H9 (cell line): ENCODE data around the gene MCU. TPM values are rescaled to one million over a fixed set of nuclear protein-coding genes. Genes with fewer than 3 reads are reported as not detected.

ENCODE experiments used
- DNase-seq: peaks from one replicate; pipeline ENCODE4 v3.0.0-alpha.2; 2017
- H2AFZ ChIP-seq: one replicate; pipeline ENCODE4 v1.6.1; 2013; ENCODE audit warnings: mild to moderate bottlenecking, low read length, control low read depth, moderate library complexity
- H2AK5ac ChIP-seq: 2 replicates; pipeline ENCODE4 v1.6.1; 2013; ENCODE audit warnings: low read length, control low read depth, mixed read lengths; ENCODE audit not compliant: insufficient read length
- H2BK120ac ChIP-seq: one replicate; pipeline ENCODE4 v1.6.1; 2013; ENCODE audit warnings: low read depth, mild to moderate bottlenecking, low read length, control low read depth, inconsistent platforms; ENCODE audit not compliant: poor library complexity, severe bottlenecking
- H2BK12ac ChIP-seq: 2 replicates; pipeline ENCODE4 v1.6.1; 2013; ENCODE audit warnings: low read length, control low read depth, mixed read lengths, low read depth; ENCODE audit not compliant: insufficient read length
- H2BK15ac ChIP-seq: 2 replicates; pipeline ENCODE4 v1.6.1; 2013; ENCODE audit warnings: low read depth, low read length, control low read depth
- H2BK20ac ChIP-seq: one replicate; pipeline ENCODE4 v1.6.1; 2013; ENCODE audit warnings: low read depth, mild to moderate bottlenecking, low read length, control low read depth, inconsistent platforms; ENCODE audit not compliant: poor library complexity, severe bottlenecking
- H2BK5ac ChIP-seq: 2 replicates; pipeline ENCODE4 v1.6.1; 2013; ENCODE audit warnings: low read length, control low read depth, mixed read lengths; ENCODE audit not compliant: insufficient read length
- H3K14ac ChIP-seq: 2 replicates; pipeline ENCODE4 v1.6.1; 2013; ENCODE audit warnings: low read length, control low read depth; ENCODE audit not compliant: insufficient read depth
- H3K18ac ChIP-seq: 2 replicates; pipeline ENCODE4 v1.6.1; 2013; ENCODE audit warnings: low read depth, mild to moderate bottlenecking, mixed read lengths, low read length, control low read depth; ENCODE audit not compliant: insufficient read length
- H3K23ac ChIP-seq: 2 replicates; pipeline ENCODE4 v1.6.1; 2013; ENCODE audit warnings: low read length, control low read depth, mixed read lengths, low read depth; ENCODE audit not compliant: insufficient read length
- H3K23me2 ChIP-seq: 2 replicates; pipeline ENCODE4 v1.6.1; 2013; ENCODE audit warnings: low read depth, mild to moderate bottlenecking, mixed read lengths, low read length, control low read depth; ENCODE audit not compliant: insufficient read length, poor library complexity, severe bottlenecking
- H3K27ac ChIP-seq: 2 replicates; pipeline ENCODE4 v1.5.1; 2013; ENCODE audit warnings: low read length, control low read depth, mixed read lengths, low read depth; ENCODE audit not compliant: insufficient read length
- H3K27me3 ChIP-seq: 2 replicates; pipeline ENCODE4 v1.6.1; 2013; ENCODE audit warnings: low read length, control low read depth, inconsistent platforms; ENCODE audit not compliant: insufficient read depth
- H3K4ac ChIP-seq: 2 replicates; pipeline ENCODE4 v1.6.1; 2013; ENCODE audit warnings: low read depth, mild to moderate bottlenecking, control low read depth, inconsistent platforms, low read length, moderate library complexity
- H3K4me1 ChIP-seq: 2 replicates; pipeline ENCODE4 v1.6.1; 2013; ENCODE audit warnings: low read length, control low read depth, inconsistent platforms; ENCODE audit not compliant: insufficient read depth
- H3K4me2 ChIP-seq: 2 replicates; pipeline ENCODE4 v1.6.1; 2013; ENCODE audit warnings: low read length, control low read depth, mixed read lengths; ENCODE audit not compliant: insufficient read length, insufficient read depth
- H3K56ac ChIP-seq: 2 replicates; pipeline ENCODE4 v1.6.1; 2013; ENCODE audit warnings: low read depth, mild to moderate bottlenecking, mixed read lengths, low read length, control low read depth; ENCODE audit not compliant: insufficient read length
- H3K79me1 ChIP-seq: 2 replicates; pipeline ENCODE4 v1.6.1; 2013; ENCODE audit warnings: low read depth, mild to moderate bottlenecking, moderate library complexity, low read length, control low read depth, inconsistent platforms; ENCODE audit not compliant: insufficient read depth, poor library complexity, severe bottlenecking
- H3K79me2 ChIP-seq: 2 replicates; pipeline ENCODE4 v1.6.1; 2013; ENCODE audit warnings: low read length, control low read depth, inconsistent platforms; ENCODE audit not compliant: insufficient read depth
- H3K9ac ChIP-seq: 2 replicates; pipeline ENCODE4 v1.6.1; 2013; ENCODE audit warnings: low read length, control low read depth, mixed read lengths; ENCODE audit not compliant: insufficient read length; ENCODE audit errors: extremely low read depth
- H3K9me3 ChIP-seq: one replicate; pipeline ENCODE4 v1.6.1; 2013; ENCODE audit warnings: low read depth, low read length, inconsistent platforms; ENCODE audit not compliant: control insufficient read depth
- H3T11ph ChIP-seq: one replicate; pipeline ENCODE4 v1.6.1; 2013; ENCODE audit warnings: mild to moderate bottlenecking, low read length, control low read depth, inconsistent platforms
- H4K20me1 ChIP-seq: one replicate; pipeline ENCODE4 v1.6.1; 2013; ENCODE audit not compliant: control insufficient read depth, insufficient read length, insufficient read depth
- H4K5ac ChIP-seq: 2 replicates; pipeline ENCODE4 v1.6.1; 2013; ENCODE audit warnings: low read depth, mild to moderate bottlenecking, mixed read lengths, low read length, control low read depth; ENCODE audit not compliant: insufficient read length
- H4K8ac ChIP-seq: replicated peaks from 2 replicates; pipeline ENCODE4 v1.6.1; 2013; ENCODE audit warnings: low read length, control low read depth, mixed read lengths, low read depth; ENCODE audit not compliant: insufficient read length
- H4K91ac ChIP-seq: 2 replicates; pipeline ENCODE4 v1.6.1; 2013; ENCODE audit warnings: low read depth, mild to moderate bottlenecking, moderate library complexity, mixed read lengths, low read length, control low read depth; ENCODE audit not compliant: insufficient read length
- H3K27ac Mint-ChIP-seq, 3 experiments: 2 replicates in 2 of 3; 3 replicates in 1 of 3; pipeline ENCODE4 v1.8.0; 2020 to 2021; ENCODE audit warnings: mixed read lengths in 3 of 3, mild to moderate bottlenecking in 1 of 3, moderate library complexity in 1 of 3
- H3K27me3 Mint-ChIP-seq: 2 replicates; pipeline ENCODE4 v1.8.0; 2021; ENCODE audit warnings: low read depth, mild to moderate bottlenecking, moderate library complexity, mixed read lengths
- H3K36me3 Mint-ChIP-seq, 3 experiments: 2 replicates in 2 of 3; 3 replicates in 1 of 3; pipeline ENCODE4 v1.8.0; 2020 to 2021; ENCODE audit warnings: low read depth in 3 of 3, mixed read lengths in 3 of 3; ENCODE audit not compliant: insufficient read depth in 1 of 3
- H3K4me1 Mint-ChIP-seq, 2 experiments: 2 replicates each; pipeline ENCODE4 v1.8.0; 2020; ENCODE audit warnings: mixed read lengths in 2 of 2
- H3K4me3 Mint-ChIP-seq, 2 experiments: 2 replicates in 1 of 2; 3 replicates in 1 of 2; pipeline ENCODE4 v1.8.0; 2020 to 2021; ENCODE audit warnings: mild to moderate bottlenecking in 2 of 2, mixed read lengths in 2 of 2, moderate library complexity in 1 of 2
- H3K9me3 Mint-ChIP-seq, 2 experiments: 2 replicates in 1 of 2; 3 replicates in 1 of 2; pipeline ENCODE4 v1.8.0; 2020; ENCODE audit warnings: mild to moderate bottlenecking in 2 of 2, mixed read lengths in 2 of 2, moderate library complexity in 1 of 2
- WGBS: extraction: QIAGEN DNeasy Blood & Tissue Kit; methylation state at CpG from one replicate; pipeline ENCODE4 v1.1.7; 2013; ENCODE audit warnings: missing lambda C conversion rate, low lambda C conversion rate, mixed read lengths; ENCODE audit not compliant: insufficient read length; ENCODE audit errors: extremely low coverage; 5-methylcytosine and 5-hydroxymethylcytosine counted together
- total RNA-seq: library from RNA; stranded (reverse); gene quantifications from 2 replicates; pipeline ENCODE4 v1.2.1, GENCODE V29; 2021
- TF ChIP-seq, protein P1 (sequence below): fragments of 200-600 bp; sonication (generic); conservative IDR thresholded peaks from 3 replicates; pipeline ENCODE4 v1.8.0; 2021; ENCODE audit warnings: antibody characterized with exemption, mild to moderate bottlenecking

The MCU gene
- total RNA-seq, 1 experiment from 2014 or later: 36.6 TPM

DNA sequence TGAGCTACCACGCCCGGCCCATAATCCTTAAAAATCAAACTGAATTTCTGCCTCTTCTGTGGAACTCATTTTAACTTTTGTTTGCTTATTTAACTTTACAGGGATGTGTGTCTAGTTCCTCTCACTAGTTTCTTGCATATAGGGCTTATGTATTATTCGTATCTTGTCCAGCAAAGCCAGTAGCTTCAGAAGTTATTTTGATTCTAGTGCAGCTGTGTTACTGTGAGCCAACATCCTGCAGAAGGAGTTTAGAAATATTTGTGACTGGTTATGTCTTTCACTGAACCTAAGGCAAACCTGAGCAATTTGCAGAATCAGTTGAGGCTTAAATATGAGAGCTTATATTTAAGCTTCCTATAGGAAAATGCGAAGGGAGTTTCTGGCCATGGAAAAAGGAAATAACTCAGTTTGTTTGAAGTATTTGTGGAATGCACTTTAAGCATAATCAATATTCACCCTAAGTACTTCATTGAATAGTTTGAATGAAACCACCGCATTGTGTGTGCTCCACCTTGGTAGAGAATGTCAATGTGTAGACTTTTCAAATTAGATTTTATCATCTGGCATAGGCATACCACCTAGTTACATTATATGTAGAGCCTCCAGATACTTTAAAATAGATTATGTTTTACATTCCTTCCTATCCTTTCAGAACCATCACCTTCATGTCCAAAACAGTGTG is 90.8 kb downstream of the MCU start:
- H3K79me2 ChIP-seq: no peaks in the 10 kb centered on the region
- no peak overlapping the region for H3K56ac ChIP-seq
- H3K14ac ChIP-seq: no peak overlapping the region
- H3K4me1 ChIP-seq: peaks cover 17% of the 10 kb centered on the region; the same call in 1 of the 2 replicates
- H2AK5ac ChIP-seq: no peak overlapping the region
- H3K23ac ChIP-seq: no peak overlapping the region
- H3K27me3 ChIP-seq: no peaks in the 10 kb centered on the region
- H3K9me3 ChIP-seq: no peaks in the 10 kb centered on the region
- H3K79me1 ChIP-seq: no peaks in the 10 kb centered on the region
- H4K8ac ChIP-seq: no peak overlapping the region
- no peak overlapping the region for H3K18ac ChIP-seq
- no peaks in the 10 kb centered on the region for H3K27me3 Mint-ChIP-seq
- no peak overlapping the region for H2BK120ac ChIP-seq
- no peaks in the 10 kb centered on the region for H3K9me3 Mint-ChIP-seq
- no peak overlapping the region for H4K5ac ChIP-seq
- H3K4me2 ChIP-seq: no peak overlapping the region
- H3K4me1 Mint-ChIP-seq: peaks cover 44 to 46% of the 10 kb centered on the region in 2 experiments
- no peak overlapping the region for H2BK20ac ChIP-seq
- no peak overlapping the region for H4K91ac ChIP-seq
- H3K9ac ChIP-seq: no peak overlapping the region
- peak overlapping the region in 2 of 3 experiments; percentile 65 to 70; a peak in 4 of 7 replicates for H3K27ac Mint-ChIP-seq
- no peak overlapping the region for H2BK5ac ChIP-seq
- TF ChIP-seq, protein P1, sequence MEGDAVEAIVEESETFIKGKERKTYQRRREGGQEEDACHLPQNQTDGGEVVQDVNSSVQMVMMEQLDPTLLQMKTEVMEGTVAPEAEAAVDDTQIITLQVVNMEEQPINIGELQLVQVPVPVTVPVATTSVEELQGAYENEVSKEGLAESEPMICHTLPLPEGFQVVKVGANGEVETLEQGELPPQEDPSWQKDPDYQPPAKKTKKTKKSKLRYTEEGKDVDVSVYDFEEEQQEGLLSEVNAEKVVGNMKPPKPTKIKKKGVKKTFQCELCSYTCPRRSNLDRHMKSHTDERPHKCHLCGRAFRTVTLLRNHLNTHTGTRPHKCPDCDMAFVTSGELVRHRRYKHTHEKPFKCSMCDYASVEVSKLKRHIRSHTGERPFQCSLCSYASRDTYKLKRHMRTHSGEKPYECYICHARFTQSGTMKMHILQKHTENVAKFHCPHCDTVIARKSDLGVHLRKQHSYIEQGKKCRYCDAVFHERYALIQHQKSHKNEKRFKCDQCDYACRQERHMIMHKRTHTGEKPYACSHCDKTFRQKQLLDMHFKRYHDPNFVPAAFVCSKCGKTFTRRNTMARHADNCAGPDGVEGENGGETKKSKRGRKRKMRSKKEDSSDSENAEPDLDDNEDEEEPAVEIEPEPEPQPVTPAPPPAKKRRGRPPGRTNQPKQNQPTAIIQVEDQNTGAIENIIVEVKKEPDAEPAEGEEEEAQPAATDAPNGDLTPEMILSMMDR: no peak
- H2BK15ac ChIP-seq: no peak overlapping the region
- no peak overlapping the region for H2AFZ ChIP-seq
- no peak overlapping the region for H3K27ac ChIP-seq
- H3K4ac ChIP-seq: no peak overlapping the region
- no peak overlapping the region for H3K4me3 Mint-ChIP-seq
- DNase-seq: no peak
- no peak overlapping the region for H3T11ph ChIP-seq
- H4K20me1 ChIP-seq: no peaks in the 10 kb centered on the region
- no peak overlapping the region for H2BK12ac ChIP-seq
- H3K36me3 Mint-ChIP-seq: peaks cover 0 to 5% (median 4%) of the 10 kb centered on the region in 3 experiments; a peak in 1 of 7 replicates
- no CpG with 5 or more reads among the region's 5 CpGs for WGBS
- no peaks in the 10 kb centered on the region for H3K23me2 ChIP-seq
